ENCODE measurements around the gene UXS1.
"Not testable (repeated sequence)": the region's sequence is repeated elsewhere in the genome, so short reads cannot be mapped to it uniquely, and the experiment has no call there.

The UXS1 gene

DNA sequence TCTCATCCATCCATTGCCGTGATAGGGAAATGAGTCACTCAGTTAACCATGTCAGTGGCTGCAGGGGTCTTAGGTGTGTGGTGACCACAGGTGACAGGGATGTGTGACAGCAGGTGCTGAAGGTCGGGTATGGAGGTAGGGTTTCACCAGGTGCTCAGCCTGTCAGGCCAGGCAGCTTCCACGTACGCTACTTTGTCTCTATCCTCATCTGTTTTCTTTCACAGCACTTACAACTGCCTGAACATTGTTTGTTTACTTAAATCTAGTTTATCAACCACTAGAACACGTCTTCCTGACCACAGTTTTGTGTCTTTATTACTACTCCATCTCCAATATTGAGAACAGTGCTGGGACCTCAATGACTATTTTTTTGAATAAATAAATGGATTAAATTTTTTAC, 11.4 kb upstream of the UXS1 start:
- TF ChIP-seq TOX (CRISPR knock-in tag; IDR thresholded peaks at IDR 0.05; ENCODE audit: borderline replicate concordance): no peak
- TF ChIP-seq SNAI2 (CRISPR knock-in tag; IDR thresholded peaks at IDR 0.05): no peak
- no peak for TF ChIP-seq PPARA (CRISPR knock-in tag; IDR thresholded peaks at IDR 0.05; ENCODE audit: borderline replicate concordance)
- TF ChIP-seq, protein P1, sequence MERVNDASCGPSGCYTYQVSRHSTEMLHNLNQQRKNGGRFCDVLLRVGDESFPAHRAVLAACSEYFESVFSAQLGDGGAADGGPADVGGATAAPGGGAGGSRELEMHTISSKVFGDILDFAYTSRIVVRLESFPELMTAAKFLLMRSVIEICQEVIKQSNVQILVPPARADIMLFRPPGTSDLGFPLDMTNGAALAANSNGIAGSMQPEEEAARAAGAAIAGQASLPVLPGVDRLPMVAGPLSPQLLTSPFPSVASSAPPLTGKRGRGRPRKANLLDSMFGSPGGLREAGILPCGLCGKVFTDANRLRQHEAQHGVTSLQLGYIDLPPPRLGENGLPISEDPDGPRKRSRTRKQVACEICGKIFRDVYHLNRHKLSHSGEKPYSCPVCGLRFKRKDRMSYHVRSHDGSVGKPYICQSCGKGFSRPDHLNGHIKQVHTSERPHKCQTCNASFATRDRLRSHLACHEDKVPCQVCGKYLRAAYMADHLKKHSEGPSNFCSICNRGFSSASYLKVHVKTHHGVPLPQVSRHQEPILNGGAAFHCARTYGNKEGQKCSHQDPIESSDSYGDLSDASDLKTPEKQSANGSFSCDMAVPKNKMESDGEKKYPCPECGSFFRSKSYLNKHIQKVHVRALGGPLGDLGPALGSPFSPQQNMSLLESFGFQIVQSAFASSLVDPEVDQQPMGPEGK (CRISPR knock-in tag; IDR thresholded peaks at IDR 0.05; ENCODE audit: borderline replicate concordance): no peak
- TF ChIP-seq ESRRG (CRISPR knock-in tag; IDR thresholded peaks at IDR 0.05): no peak
- TF ChIP-seq RARB (CRISPR knock-in tag; IDR thresholded peaks at IDR 0.05): no peak
- TF ChIP-seq POU6F1 (CRISPR knock-in tag; IDR thresholded peaks at IDR 0.05; ENCODE audit: borderline replicate concordance, low read depth): no peak
- no peak for TF ChIP-seq ZNF70 (CRISPR knock-in tag; IDR thresholded peaks at IDR 0.05)
- TF ChIP-seq ARNTL (CRISPR knock-in tag; IDR thresholded peaks at IDR 0.05; ENCODE audit: borderline replicate concordance, low read depth): no peak
- TF ChIP-seq ISL1 (CRISPR knock-in tag; IDR thresholded peaks at IDR 0.05): no peak
- no peak for TF ChIP-seq BACH2 (CRISPR knock-in tag; IDR thresholded peaks at IDR 0.05; ENCODE audit: borderline replicate concordance)
- no peak for TF ChIP-seq GLIS3 (CRISPR knock-in tag; IDR thresholded peaks at IDR 0.05)
- no peak for TF ChIP-seq CSRNP3 (CRISPR knock-in tag; IDR thresholded peaks at IDR 0.05)
- no peak for ATAC-seq

DNA sequence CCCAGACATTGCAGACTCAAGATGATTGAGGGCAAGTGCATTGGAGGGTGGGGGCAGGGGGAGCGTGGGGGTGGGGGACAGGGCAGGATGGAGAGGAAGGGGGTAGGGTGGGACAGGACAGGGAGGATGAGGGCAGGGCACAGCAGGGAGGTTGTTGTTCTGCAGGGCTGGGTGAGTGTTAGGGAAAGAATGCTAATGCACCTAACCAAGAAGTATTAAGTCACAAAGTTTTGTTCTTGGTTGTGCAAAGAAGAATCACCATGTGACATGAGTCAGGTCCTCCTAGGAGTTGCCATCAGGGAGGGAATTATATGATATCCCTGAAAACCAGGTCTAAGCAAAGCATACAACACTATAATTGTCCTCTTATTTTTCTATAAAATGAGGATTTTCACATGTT, 10.4 kb upstream of the UXS1 start:
- not testable (repeated sequence) for ATAC-seq

GRCh38 chr2:106201661-106202060, 7.6 kb upstream of the UXS1 start:
- ATAC-seq: no peak
- TF ChIP-seq SNAI2 (CRISPR knock-in tag; IDR thresholded peaks at IDR 0.05) (no peak), ZNF8 (CRISPR knock-in tag; IDR thresholded peaks at IDR 0.05) (no peak), ZNF70 (CRISPR knock-in tag; IDR thresholded peaks at IDR 0.05) (no peak), TOX (CRISPR knock-in tag; IDR thresholded peaks at IDR 0.05; ENCODE audit: borderline replicate concordance) (no peak), ZFP30 (CRISPR knock-in tag; IDR thresholded peaks at IDR 0.05) (no peak), ZFP3 (CRISPR knock-in tag; IDR thresholded peaks at IDR 0.05) (no peak), CREB5 (CRISPR knock-in tag; IDR thresholded peaks at IDR 0.05; ENCODE audit: low read depth) (no peak), ZC3H10 (CRISPR knock-in tag; IDR thresholded peaks at IDR 0.05) (no peak), POU6F1 (CRISPR knock-in tag; IDR thresholded peaks at IDR 0.05; ENCODE audit: borderline replicate concordance, low read depth) (no peak), CSRNP3 (CRISPR knock-in tag; IDR thresholded peaks at IDR 0.05) (no peak), PPARA (CRISPR knock-in tag; IDR thresholded peaks at IDR 0.05; ENCODE audit: borderline replicate concordance) (no peak), OSR1 (CRISPR knock-in tag; IDR thresholded peaks at IDR 0.05) (no peak)
- TF ChIP-seq, protein P2, sequence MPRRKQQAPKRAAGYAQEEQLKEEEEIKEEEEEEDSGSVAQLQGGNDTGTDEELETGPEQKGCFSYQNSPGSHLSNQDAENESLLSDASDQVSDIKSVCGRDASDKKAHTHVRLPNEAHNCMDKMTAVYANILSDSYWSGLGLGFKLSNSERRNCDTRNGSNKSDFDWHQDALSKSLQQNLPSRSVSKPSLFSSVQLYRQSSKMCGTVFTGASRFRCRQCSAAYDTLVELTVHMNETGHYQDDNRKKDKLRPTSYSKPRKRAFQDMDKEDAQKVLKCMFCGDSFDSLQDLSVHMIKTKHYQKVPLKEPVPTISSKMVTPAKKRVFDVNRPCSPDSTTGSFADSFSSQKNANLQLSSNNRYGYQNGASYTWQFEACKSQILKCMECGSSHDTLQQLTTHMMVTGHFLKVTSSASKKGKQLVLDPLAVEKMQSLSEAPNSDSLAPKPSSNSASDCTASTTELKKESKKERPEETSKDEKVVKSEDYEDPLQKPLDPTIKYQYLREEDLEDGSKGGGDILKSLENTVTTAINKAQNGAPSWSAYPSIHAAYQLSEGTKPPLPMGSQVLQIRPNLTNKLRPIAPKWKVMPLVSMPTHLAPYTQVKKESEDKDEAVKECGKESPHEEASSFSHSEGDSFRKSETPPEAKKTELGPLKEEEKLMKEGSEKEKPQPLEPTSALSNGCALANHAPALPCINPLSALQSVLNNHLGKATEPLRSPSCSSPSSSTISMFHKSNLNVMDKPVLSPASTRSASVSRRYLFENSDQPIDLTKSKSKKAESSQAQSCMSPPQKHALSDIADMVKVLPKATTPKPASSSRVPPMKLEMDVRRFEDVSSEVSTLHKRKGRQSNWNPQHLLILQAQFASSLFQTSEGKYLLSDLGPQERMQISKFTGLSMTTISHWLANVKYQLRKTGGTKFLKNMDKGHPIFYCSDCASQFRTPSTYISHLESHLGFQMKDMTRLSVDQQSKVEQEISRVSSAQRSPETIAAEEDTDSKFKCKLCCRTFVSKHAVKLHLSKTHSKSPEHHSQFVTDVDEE (CRISPR knock-in tag; IDR thresholded peaks at IDR 0.05): no peak
- TF ChIP-seq, protein P1 (CRISPR knock-in tag; IDR thresholded peaks at IDR 0.05; ENCODE audit: borderline replicate concordance): no peak

All from SK-N-SH treated with all-trans-retinoic acid at 6 μM for 48 hours (cell line).